Upper lobe of left lung (tissue), 4 donors: ENCODE data around the gene CD37.

Experiments
- EP300 ChIP-seq, 4 donors: sonication (generic); formaldehyde crosslinking; IDR thresholded peaks; one replicate each; pipeline ENCODE4 v1.5.1; 2017; ENCODE audit warnings: antibody characterized with exemption in 4 of 4, control low read depth in 2 of 4
- POLR2A ChIP-seq, 4 donors: fragments of 450-650 bp; IDR thresholded peaks; one replicate each; pipeline ENCODE4 v1.5.1; 2016 to 2017; ENCODE audit warnings: antibody characterized with exemption in 4 of 4, mild to moderate bottlenecking in 2 of 4
- TF ChIP-seq, protein P1 (sequence below), 6 experiments: fragments of 450-650 bp in 4 of 6; fragments of 200-600 bp in 2 of 6; sonication (generic) in 2 of 6; IDR thresholded peaks; one replicate each; pipeline ENCODE4 v1.5.1; 2016 to 2019; ENCODE audit warnings: antibody characterized with exemption in 6 of 6

- TF ChIP-seq, protein P1, sequence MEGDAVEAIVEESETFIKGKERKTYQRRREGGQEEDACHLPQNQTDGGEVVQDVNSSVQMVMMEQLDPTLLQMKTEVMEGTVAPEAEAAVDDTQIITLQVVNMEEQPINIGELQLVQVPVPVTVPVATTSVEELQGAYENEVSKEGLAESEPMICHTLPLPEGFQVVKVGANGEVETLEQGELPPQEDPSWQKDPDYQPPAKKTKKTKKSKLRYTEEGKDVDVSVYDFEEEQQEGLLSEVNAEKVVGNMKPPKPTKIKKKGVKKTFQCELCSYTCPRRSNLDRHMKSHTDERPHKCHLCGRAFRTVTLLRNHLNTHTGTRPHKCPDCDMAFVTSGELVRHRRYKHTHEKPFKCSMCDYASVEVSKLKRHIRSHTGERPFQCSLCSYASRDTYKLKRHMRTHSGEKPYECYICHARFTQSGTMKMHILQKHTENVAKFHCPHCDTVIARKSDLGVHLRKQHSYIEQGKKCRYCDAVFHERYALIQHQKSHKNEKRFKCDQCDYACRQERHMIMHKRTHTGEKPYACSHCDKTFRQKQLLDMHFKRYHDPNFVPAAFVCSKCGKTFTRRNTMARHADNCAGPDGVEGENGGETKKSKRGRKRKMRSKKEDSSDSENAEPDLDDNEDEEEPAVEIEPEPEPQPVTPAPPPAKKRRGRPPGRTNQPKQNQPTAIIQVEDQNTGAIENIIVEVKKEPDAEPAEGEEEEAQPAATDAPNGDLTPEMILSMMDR (IDR thresholded peaks at IDR 0.05) = no peak
- TF ChIP-seq EP300 (IDR thresholded peaks at IDR 0.05) = no peak
- no peak for TF ChIP-seq POLR2A (IDR thresholded peaks at IDR 0.05)
Measured at GRCh38 chr19:49324801-49325576, 10.2 kb upstream of the CD37 start, which contains the start of gene SLC6A16.
